CD4-positive, CD25-positive, alpha-beta regulatory T cell (primary cell): ENCODE measurements around the gene SLC7A4. TPM values are rescaled to one million over a fixed set of nuclear protein-coding genes. Genes with fewer than 3 reads are reported as not detected.

ENCODE experiments used
- ATAC-seq, 2 donors: fragments of 150-1000 bp; cut with Tn5 transposase; one replicate each; pipeline ENCODE4 v1.10.0; 2021; ENCODE audit warnings: low read depth in 2 of 2, moderate number of reproducible peaks in 2 of 2, moderate library complexity in 1 of 2
- DNase-seq, 3 donors: peaks; one replicate each; pipeline versions ENCODE4 v3.0.0 to v3.0.0-alpha.2; 2012 to 2022; ENCODE audit warnings: mixed read lengths in 1 of 3
- H3K27ac ChIP-seq: one replicate; pipeline ENCODE4 v1.7.0; 2013; ENCODE audit warnings: mild to moderate bottlenecking, low read length; ENCODE audit not compliant: insufficient read depth, poor library complexity, severe bottlenecking
- H3K27me3 ChIP-seq: one replicate; pipeline ENCODE4 v1.7.0; 2013; ENCODE audit warnings: low read length; ENCODE audit not compliant: control insufficient read depth, insufficient read depth
- H3K36me3 ChIP-seq: one replicate; pipeline ENCODE4 v1.7.0; 2013; ENCODE audit warnings: mild to moderate bottlenecking, low read length, moderate library complexity; ENCODE audit not compliant: control insufficient read depth, insufficient read depth
- H3K4me1 ChIP-seq: 2 replicates; pipeline ENCODE4 v1.7.0; 2013; ENCODE audit warnings: mild to moderate bottlenecking, low read length; ENCODE audit not compliant: insufficient read depth, control insufficient read depth, poor library complexity, severe bottlenecking
- H3K4me3 ChIP-seq: one replicate; pipeline ENCODE4 v1.7.0; 2013; ENCODE audit warnings: low read depth, mild to moderate bottlenecking, low read length, moderate library complexity
- H3K9me3 ChIP-seq, 2 experiments: 1 replicate in 1 of 2; 2 replicates in 1 of 2; pipeline ENCODE4 v1.7.0; 2013; ENCODE audit warnings: low read length in 2 of 2, mild to moderate bottlenecking in 1 of 2, moderate library complexity in 1 of 2; ENCODE audit not compliant: control insufficient read depth in 2 of 2
- H3K27ac Mint-ChIP-seq, 3 donors: one replicate each; pipeline ENCODE4 v1.8.0; 2020 to 2022; ENCODE audit warnings: mild to moderate bottlenecking in 3 of 3, mixed read lengths in 3 of 3, moderate library complexity in 2 of 3
- H3K27me3 Mint-ChIP-seq: one replicate; pipeline ENCODE4 v1.8.0; 2022; ENCODE audit warnings: mild to moderate bottlenecking, mixed read lengths
- H3K36me3 Mint-ChIP-seq: one replicate; pipeline ENCODE4 v1.8.0; 2020; ENCODE audit warnings: mixed read lengths
- H3K4me1 Mint-ChIP-seq, 4 donors: one replicate each; pipeline ENCODE4 v1.8.0; 2020 to 2022; ENCODE audit warnings: mixed read lengths in 4 of 4, mild to moderate bottlenecking in 1 of 4
- H3K4me3 Mint-ChIP-seq, 4 donors: one replicate each; pipeline ENCODE4 v1.8.0; 2020 to 2022; ENCODE audit warnings: mild to moderate bottlenecking in 4 of 4, mixed read lengths in 4 of 4, moderate library complexity in 3 of 4
- H3K9me3 Mint-ChIP-seq, 7 donors: one replicate each; pipeline ENCODE4 v1.8.0; 2020 to 2022; ENCODE audit warnings: mixed read lengths in 7 of 7, mild to moderate bottlenecking in 3 of 7, moderate library complexity in 2 of 7
- polyA plus RNA-seq, 4 donors: library from polyadenylated mRNA; unstranded; fragments of 300-500 nt; fragmentation: Illumina TruSeq; gene quantifications; one replicate each; pipeline ENCODE4 v1.2.3, GENCODE V29; 2021
- total RNA-seq: library from RNA; stranded (reverse); gene quantifications from one replicate; pipeline ENCODE4 v1.2.3, GENCODE V29; 2022

Gene SLC7A4
- total and polyA plus RNA-seq, 5 donors from 2014 or later, result 0.09 TPM; not detected in 4

GRCh38 chr22:21025763-21026755 lies 6.3 kb downstream of the SLC7A4 start:
- Mint-ChIP-seq H3K9me3 (no peaks in the 10 kb centered on the region), H3K4me3 (peak overlapping the region in 2 of 4 donors; percentile 66 to 73), H3K36me3 (no peaks in the 10 kb centered on the region), H3K4me1 (peaks cover 0 to 15% (median 7%) of the 10 kb centered on the region in 4 donors), H3K27me3 (peaks cover 6% of the 10 kb centered on the region), H3K27ac (peak overlapping the region in 2 of 3 donors; percentile 38 to 62)
- Histone ChIP-seq H3K4me3 (no peak overlapping the region), H3K9me3 (no peaks in the 10 kb centered on the region), H3K4me1 (peaks cover 9% of the 10 kb centered on the region), H3K27me3 (no peaks in the 10 kb centered on the region), H3K27ac (no peak overlapping the region), H3K36me3 (no peaks in the 10 kb centered on the region)
- no peak for DNase-seq
- ATAC-seq, result no peak

- DNase-seq (peak in 1 of 3 donors; percentile 49), ATAC-seq (peak in 1 of 2 donors; percentile 41)
- Mint-ChIP-seq H3K4me1 (peaks cover 0 to 13% (median 5%) of the 10 kb centered on the region in 4 donors), H3K9me3 (no peaks in the 10 kb centered on the region), H3K36me3 (no peaks in the 10 kb centered on the region), H3K4me3 (peak overlapping the region in 2 of 4 donors; percentile 66 to 73), H3K27ac (peak overlapping the region; percentile 38 to 62 (median 52)), H3K27me3 (peaks cover under 1% of the 10 kb centered on the region)
- Histone ChIP-seq H3K4me3 (no peak overlapping the region), H3K27ac (no peak overlapping the region), H3K9me3 (no peaks in the 10 kb centered on the region), H3K4me1 (peaks cover 9% of the 10 kb centered on the region), H3K36me3 (no peaks in the 10 kb centered on the region), H3K27me3 (no peaks in the 10 kb centered on the region)
These were observed 7.1 kb downstream of the SLC7A4 start for GRCh38 chr22:21025266-21025665.

GRCh38 chr22:21022955-21023614 lies 9.3 kb downstream of the SLC7A4 start:
- no peaks in the 10 kb centered on the region for H3K36me3 ChIP-seq
- H3K4me1 ChIP-seq, result peaks cover 9% of the 10 kb centered on the region
- no peak overlapping the region for H3K4me3 ChIP-seq
- no peak overlapping the region for H3K27ac ChIP-seq
- H3K27me3 ChIP-seq, result no peaks in the 10 kb centered on the region
- Mint-ChIP-seq H3K9me3 (no peaks in the 10 kb centered on the region), H3K4me1 (peaks cover 0 to 13% (median 5%) of the 10 kb centered on the region in 4 donors), H3K27me3 (peaks cover 4% of the 10 kb centered on the region), H3K27ac (no peak overlapping the region), H3K4me3 (no peak overlapping the region), H3K36me3 (no peaks in the 10 kb centered on the region)
- H3K9me3 ChIP-seq, result no peaks in the 10 kb centered on the region
- ATAC-seq (no peak), DNase-seq (no peak)

GRCh38 chr22:21022507-21022906 lies 9.9 kb downstream of the SLC7A4 start:
- no peaks in the 10 kb centered on the region for H3K9me3 Mint-ChIP-seq
- Histone ChIP-seq H3K27me3 (no peaks in the 10 kb centered on the region), H3K36me3 (no peaks in the 10 kb centered on the region), H3K4me1 (peaks cover 9% of the 10 kb centered on the region), H3K4me3 (no peak overlapping the region), H3K27ac (no peak overlapping the region), H3K9me3 (no peaks in the 10 kb centered on the region)
- peaks cover 4% of the 10 kb centered on the region for H3K27me3 Mint-ChIP-seq
- no peak overlapping the region for H3K4me3 Mint-ChIP-seq
- DNase-seq (no peak), ATAC-seq (no peak)
- H3K4me1 Mint-ChIP-seq, result peaks cover 0 to 13% (median 5%) of the 10 kb centered on the region in 4 donors
- H3K36me3 Mint-ChIP-seq, result no peaks in the 10 kb centered on the region
- no peak overlapping the region for H3K27ac Mint-ChIP-seq

- H3K27ac Mint-ChIP-seq, result no peak overlapping the region
- Histone ChIP-seq H3K27me3 (no peaks in the 10 kb centered on the region), H3K36me3 (no peaks in the 10 kb centered on the region), H3K4me3 (no peak overlapping the region), H3K9me3 (no peaks in the 10 kb centered on the region), H3K27ac (no peak overlapping the region), H3K4me1 (peaks cover 9% of the 10 kb centered on the region)
- H3K4me1 Mint-ChIP-seq, result peaks cover 0 to 18% (median 7%) of the 10 kb centered on the region in 4 donors
- DNase-seq, result peak in 1 of 3 donors; percentile 32
- no peaks in the 10 kb centered on the region for H3K36me3 Mint-ChIP-seq
- H3K27me3 Mint-ChIP-seq, result peaks cover 4% of the 10 kb centered on the region
- peak in 1 of 2 donors; percentile 40 for ATAC-seq
- no peaks in the 10 kb centered on the region for H3K9me3 Mint-ChIP-seq
- H3K4me3 Mint-ChIP-seq, result no peak overlapping the region
These were observed 11.4 kb downstream of the SLC7A4 start for GRCh38 chr22:21020802-21021429.

- Mint-ChIP-seq H3K36me3 (no peaks in the 10 kb centered on the region), H3K4me1 (peaks cover 0 to 31% (median 11%) of the 10 kb centered on the region in 4 donors), H3K27ac (no peak overlapping the region), H3K4me3 (no peak overlapping the region), H3K27me3 (peaks cover 4% of the 10 kb centered on the region), H3K9me3 (no peaks in the 10 kb centered on the region)
- Histone ChIP-seq H3K9me3 (no peaks in the 10 kb centered on the region), H3K27ac (no peak overlapping the region), H3K4me1 (peaks cover 17% of the 10 kb centered on the region), H3K4me3 (no peak overlapping the region), H3K36me3 (no peaks in the 10 kb centered on the region), H3K27me3 (no peaks in the 10 kb centered on the region)
- ATAC-seq, result no peak
- no peak for DNase-seq
These were observed 14.0 kb downstream of the SLC7A4 start for GRCh38 chr22:21018314-21018713.

GRCh38 chr22:21016644-21017420 lies 15.5 kb downstream of the SLC7A4 start:
- no peak for DNase-seq
- peak overlapping the region; percentile 62 to 80 (median 80) for H3K27ac Mint-ChIP-seq
- H3K36me3 Mint-ChIP-seq, result no peaks in the 10 kb centered on the region
- H3K4me3 Mint-ChIP-seq, result no peak overlapping the region
- H3K4me1 Mint-ChIP-seq, result peaks cover 0 to 34% (median 10%) of the 10 kb centered on the region in 4 donors
- Histone ChIP-seq H3K4me1 (peaks cover 17% of the 10 kb centered on the region), H3K27ac (no peak overlapping the region), H3K9me3 (no peaks in the 10 kb centered on the region), H3K36me3 (no peaks in the 10 kb centered on the region), H3K27me3 (no peaks in the 10 kb centered on the region), H3K4me3 (no peak overlapping the region)
- ATAC-seq, result no peak
- no peaks in the 10 kb centered on the region for H3K9me3 Mint-ChIP-seq
- peaks cover 4% of the 10 kb centered on the region for H3K27me3 Mint-ChIP-seq
